SH-SY5Y (cell line): ENCODE measurements around the gene CRISP2.

Source experiments
- GATA2 ChIP-seq: IDR thresholded peaks from 2 replicates; pipeline ENCODE4 v1.6.1; 2011; ENCODE audit warnings: mild to moderate bottlenecking, low read depth, low read length
- GATA3 ChIP-seq: IDR thresholded peaks from 2 replicates; pipeline ENCODE4 v1.6.1; 2011; ENCODE audit warnings: low read depth, mild to moderate bottlenecking, low read length, moderate library complexity

GRCh38 chr6:49743429-49743828 lies 30.1 kb upstream of the CRISP2 start:
- TF ChIP-seq GATA3 (no peak), GATA2 (no peak)
